ENCODE measurements around the gene FABP3.

Gene FABP3

DNA sequence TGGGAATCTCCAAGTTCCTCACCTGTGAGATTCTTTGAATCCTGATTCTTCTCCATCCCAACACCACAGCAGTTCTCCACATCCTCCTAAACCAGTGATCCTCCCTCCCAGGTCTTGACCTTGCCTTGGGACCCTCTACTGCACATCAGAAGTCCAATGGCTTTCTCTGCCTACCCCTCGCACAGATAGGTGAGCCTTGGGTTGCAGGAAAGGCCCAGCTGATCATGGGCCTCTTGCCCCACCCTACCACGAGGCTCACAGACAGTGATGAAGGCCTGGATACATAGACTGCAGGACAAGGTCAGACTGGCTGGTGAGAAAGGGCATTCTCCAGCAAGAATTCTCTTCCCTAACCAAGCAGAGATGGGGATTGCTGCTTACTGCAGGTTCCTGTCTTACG, 825 bp downstream of the FABP3 start:
- no peak overlapping the region for H3K4me3 ChIP-seq (ENCODE audit: low read length)
- no peak for TF ChIP-seq ZNF274 (IDR thresholded peaks at IDR 0.05; ENCODE audit: low read depth, low read length)

DNA sequence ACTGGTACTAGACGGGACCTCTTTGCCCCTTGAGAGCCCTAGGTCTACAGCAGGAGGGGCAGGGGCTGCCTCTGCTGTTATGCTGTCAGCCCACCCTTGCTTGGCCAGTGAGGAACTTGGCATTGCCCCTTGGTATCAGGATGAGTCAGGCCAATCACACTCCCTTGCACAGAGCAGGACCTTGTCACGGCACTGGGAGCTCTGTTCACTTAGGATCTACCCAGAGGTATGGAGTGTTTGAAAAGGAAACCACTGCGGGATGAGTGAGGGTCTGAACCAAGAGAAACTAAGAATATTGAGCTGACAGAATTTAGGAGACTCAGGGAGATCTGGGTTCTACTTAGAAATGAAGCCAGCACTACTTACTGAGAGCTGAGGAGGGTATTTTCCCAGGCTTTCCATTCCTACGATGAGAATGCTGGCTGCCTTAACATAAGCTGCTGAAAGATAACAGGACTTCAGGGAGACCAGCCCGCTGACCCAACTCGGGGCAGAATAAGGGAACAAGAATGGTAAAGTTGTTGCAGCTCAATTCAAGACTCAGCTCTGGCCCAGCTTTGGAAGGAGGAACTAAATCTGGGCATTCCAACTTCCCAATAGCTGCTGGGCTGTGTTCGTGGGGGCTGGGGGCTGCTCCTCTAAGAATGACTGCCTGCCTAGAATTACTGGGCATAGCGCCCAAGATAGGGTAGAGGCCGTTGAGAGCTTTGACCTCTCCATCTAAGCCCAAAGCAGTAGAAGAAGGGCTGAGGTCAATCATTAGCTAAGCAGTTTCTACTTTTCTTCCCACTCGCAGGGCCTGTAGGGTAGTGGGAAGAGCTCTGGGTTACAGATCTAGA, 1.5 kb downstream of the FABP3 start:
- no peak overlapping the region for H3K4me3 ChIP-seq (ENCODE audit: low read length)
- no peak for TF ChIP-seq ZNF274 (IDR thresholded peaks at IDR 0.05; ENCODE audit: low read depth, low read length)

DNA sequence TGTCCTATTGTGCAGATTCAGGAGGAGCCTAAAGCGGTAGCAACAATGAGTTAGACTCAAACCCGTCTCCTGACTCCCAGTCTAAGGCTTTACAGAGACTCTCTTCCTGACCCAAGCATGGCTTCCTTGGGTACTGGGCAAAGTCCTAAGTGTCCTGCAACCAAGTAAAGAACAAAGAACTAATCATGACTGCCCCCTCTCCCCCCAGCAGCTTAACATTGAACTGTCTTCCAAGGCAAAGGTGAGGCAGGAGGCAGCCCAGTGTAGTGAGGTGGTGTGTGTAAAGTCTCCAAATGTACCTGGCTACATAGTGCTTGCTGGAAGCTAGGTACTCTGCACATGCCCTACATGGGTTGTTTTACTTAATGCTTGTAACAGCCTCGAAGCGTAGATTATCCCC, 2.3 kb downstream of the FABP3 start:
- TF ChIP-seq ZNF274 (IDR thresholded peaks at IDR 0.05; ENCODE audit: low read depth, low read length), result no peak
- H3K4me3 ChIP-seq (ENCODE audit: low read length), result no peak overlapping the region

DNA sequence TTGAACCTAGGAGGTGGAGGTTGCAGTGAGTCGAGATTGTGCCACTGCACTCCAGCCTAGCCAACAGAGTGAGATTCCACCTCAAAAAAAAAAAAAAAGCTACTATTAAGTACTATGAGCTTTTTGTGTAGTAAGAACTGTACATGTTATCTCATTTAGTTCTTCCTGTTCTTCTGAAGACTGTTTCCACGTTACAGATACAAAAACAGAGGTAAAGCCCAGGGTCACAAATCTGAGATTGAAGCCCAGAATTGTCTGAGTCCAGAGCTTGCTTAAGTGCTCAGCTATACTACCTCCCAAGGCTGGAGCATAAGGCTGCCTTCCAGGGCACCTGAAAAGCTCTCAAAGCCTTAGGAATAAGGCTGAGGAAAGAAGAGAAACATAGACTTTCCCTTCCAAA, 2.9 kb downstream of the FABP3 start:
- TF ChIP-seq ZNF274 (IDR thresholded peaks at IDR 0.05; ENCODE audit: low read depth, low read length), result no peak
- H3K4me3 ChIP-seq (ENCODE audit: low read length), result no peak overlapping the region

DNA sequence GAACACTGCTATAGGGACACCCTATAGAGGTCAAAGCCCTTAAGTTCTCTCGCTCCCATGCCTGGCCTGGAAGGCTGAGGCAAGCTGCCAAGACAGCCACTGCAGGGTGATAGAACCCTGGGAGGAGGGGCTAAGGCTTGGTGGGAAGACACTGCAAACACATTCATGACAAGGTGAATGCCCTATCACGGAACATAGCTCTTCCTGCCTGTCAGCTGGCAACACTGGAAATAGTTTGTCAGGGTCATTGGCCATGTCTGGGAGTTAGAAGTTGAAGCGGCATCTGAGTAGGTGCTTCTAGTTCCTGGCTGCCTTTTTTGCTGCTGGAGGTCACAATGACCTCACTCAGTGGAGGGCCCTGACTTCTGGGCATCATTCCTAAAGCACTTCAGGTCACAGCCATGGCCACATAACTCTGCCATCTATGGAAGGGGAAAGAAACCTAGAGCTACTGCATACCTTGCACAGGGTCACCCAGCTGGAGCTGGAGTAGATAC, 4.2 kb downstream of the FABP3 start:
- TF ChIP-seq ZNF274 (IDR thresholded peaks at IDR 0.05; ENCODE audit: low read depth, low read length), result no peak
- H3K4me3 ChIP-seq (ENCODE audit: low read length), result no peak overlapping the region

DNA sequence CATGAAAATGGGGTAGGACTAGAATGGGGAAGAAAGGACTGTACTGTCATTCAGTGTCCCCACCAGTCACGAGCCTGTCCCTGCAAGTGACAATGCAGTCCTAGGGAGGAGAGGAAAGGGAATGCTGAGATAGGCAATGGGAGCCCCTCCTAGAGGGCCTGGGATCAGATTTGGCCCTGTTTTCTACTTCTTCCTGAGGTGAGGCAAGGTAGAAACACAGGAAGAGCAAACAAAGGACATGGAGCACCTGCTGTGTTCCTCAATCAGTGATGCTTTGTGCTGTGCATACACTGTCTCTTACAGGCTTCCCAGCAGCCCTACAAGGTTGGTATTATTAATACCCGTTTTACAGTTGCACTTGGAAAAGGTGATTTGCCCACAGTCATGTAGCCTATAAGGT, 6.1 kb downstream of the FABP3 start:
- no peak for TF ChIP-seq ZNF274 (IDR thresholded peaks at IDR 0.05; ENCODE audit: low read depth, low read length)

DNA sequence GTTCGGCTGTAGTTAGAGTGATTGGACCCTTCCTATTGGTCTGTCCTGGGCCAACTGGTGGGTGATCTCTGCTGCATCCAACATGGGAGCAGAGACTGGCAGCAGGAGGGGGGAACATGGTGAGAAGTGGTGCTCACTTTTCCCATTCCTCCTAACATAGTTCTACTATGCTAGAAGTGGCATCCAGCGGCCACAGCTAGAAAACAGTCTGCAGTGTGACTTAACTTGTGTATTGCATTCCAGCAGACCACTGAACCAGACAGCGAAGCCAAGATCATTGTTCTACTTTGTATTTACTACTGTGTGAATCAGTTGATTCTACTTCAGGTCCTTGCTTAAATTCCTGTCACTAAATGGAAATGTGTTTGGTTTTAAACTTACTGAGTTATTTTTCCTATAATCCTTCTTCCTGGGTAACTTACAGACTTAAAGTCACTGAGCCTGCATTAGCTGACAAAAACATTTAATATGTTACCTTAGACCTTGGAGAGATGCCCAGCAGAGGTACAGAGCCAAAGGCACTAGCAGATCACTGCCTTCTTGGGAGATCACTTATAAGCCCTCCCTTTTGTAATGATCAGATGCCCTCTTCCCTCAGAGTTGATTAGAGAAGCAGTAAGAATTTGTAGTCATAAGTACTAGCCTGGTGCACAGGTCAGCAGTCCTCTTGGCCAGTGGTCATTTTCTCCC, 8.2 kb downstream of the FABP3 start:
- no peak overlapping the region for H3K4me3 ChIP-seq (ENCODE audit: low read length)
- no peak for TF ChIP-seq ZNF274 (IDR thresholded peaks at IDR 0.05; ENCODE audit: low read depth, low read length)

More for the DNA sequence above, 6.1 kb downstream of the FABP3 start:
- H3K4me3 ChIP-seq (ENCODE audit: low read length), result no peak overlapping the region

DNA sequence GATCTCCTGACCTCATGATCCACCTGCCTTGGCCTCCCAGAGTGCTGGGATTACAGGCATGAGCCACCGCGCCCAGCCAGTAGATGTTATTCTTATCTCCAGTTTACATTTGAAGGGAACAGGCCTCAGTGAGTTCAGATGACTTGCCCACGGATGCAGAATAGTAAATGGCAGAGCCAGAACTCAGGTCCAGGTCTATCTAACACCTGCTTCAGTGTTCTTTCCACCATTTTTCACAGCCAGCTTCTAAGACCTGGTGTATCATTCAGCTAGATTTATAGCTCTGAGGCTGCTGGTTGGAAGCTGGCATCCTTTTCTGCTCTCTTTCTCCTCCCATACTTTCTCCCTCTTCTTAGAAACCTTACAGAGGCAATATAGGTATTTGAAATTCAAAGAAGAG, 10.8 kb downstream of the FABP3 start:
- no peak overlapping the region for H3K4me3 ChIP-seq (ENCODE audit: low read length)
- TF ChIP-seq ZNF274 (IDR thresholded peaks at IDR 0.05; ENCODE audit: low read depth, low read length), result no peak

DNA sequence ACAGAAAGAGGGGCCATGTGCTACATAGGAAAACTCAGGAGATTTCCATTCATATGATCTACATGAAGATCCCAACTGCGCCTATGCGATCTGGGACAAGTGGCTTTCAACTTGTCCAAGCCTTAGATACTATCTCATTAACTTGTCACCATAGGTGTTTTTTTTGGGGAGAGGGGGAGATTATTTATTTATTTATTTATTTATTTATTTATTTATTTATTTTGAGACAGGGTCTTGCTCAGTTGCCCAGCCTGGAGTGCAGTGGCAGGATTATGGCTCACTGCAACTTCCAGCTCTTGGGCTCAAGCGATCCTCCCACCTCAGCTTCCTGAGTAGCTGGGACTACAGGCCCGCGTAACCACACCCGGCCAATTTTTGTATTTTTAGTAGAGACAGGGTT, 11.3 kb downstream of the FABP3 start:
- TF ChIP-seq ZNF274 (IDR thresholded peaks at IDR 0.05; ENCODE audit: low read depth, low read length), result no peak
- H3K4me3 ChIP-seq (ENCODE audit: low read length), result no peak overlapping the region

DNA sequence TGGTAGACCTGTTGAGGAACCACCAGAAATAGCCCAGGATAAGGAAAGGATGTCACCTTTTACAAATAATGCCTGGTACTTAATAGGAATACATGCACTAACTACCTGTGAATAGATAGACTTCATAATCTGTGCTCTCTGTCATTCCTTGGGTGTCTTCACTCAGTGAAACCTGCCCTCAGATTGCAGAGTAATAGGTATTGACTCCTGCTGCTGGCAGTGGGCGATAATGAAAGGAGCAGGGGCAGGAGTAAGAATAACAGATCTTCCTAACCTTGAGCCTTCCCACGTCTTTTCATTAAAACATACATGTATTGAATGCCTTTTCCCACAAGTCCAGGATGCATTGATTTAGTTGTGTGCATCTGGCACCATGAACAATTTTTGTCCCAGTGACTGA, 16.4 kb downstream of the FABP3 start:
- TF ChIP-seq ZNF274 (IDR thresholded peaks at IDR 0.05; ENCODE audit: low read depth, low read length), result no peak
- H3K4me3 ChIP-seq (ENCODE audit: low read length), result no peak overlapping the region

DNA sequence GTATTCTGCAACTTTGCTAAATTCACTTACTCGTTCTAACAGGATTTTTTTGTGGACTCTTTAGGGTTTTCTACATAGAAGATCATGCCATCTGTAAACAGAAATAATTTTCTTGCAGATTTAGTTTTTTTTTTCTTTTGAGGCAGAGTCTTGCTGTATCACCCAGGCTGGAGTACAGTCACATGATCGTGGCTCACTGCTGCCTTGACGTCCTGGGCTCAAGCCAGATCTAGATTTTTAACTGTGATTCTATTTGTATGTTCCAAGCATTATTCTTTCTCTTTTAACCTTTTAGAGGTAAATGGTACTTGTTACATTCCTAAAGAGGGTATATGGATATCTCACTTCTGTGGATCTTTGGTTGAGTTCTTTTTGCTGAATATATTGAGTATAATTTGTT, 18.6 kb downstream of the FABP3 start:
- H3K4me3 ChIP-seq (ENCODE audit: low read length), result no peak overlapping the region
- TF ChIP-seq ZNF274 (IDR thresholded peaks at IDR 0.05; ENCODE audit: low read depth, low read length), result no peak

DNA sequence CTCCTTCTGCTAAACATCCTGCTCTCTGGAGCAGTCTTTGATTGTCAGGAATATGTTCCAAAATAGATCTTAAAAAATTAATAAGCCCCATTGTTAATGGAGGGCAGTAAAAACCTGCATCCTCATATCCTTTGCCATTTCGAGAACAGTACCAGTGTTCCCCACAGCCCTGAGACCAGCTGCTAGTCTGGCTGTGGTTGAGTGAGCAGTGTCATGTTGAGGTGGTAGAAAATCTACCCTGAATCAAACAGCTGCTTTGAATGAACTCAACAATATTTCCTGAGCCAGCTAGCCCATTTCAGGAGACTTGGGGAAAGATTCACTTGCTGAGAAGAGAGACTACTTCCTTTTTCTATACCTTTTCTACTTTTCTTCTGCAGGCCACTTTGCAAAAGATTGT, 24.4 kb downstream of the FABP3 start:
- H3K4me3 ChIP-seq (ENCODE audit: low read length), result no peak overlapping the region
- no peak for TF ChIP-seq ZNF274 (IDR thresholded peaks at IDR 0.05; ENCODE audit: low read depth, low read length)

DNA sequence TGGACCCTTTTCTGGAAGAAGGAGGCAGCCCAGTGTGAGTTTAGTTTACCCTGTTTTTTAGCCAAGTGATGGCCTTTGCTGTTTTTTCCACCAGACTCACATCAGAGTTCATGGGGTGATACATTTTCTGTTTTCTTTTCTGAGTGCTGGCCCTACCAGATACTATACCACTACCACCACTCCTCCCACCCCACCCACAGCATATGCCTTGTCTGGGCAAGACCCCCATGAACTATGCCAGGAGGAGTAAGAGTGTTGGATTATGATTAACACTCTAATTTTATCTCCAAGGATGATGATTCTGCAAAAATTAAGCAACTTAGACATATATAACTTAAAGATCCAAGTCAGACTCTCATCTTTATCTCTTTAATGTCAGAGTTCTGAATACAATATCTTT, 26.1 kb downstream of the FABP3 start:
- TF ChIP-seq ZNF274 (IDR thresholded peaks at IDR 0.05; ENCODE audit: low read depth, low read length), result no peak
- H3K4me3 ChIP-seq (ENCODE audit: low read length), result no peak overlapping the region

DNA sequence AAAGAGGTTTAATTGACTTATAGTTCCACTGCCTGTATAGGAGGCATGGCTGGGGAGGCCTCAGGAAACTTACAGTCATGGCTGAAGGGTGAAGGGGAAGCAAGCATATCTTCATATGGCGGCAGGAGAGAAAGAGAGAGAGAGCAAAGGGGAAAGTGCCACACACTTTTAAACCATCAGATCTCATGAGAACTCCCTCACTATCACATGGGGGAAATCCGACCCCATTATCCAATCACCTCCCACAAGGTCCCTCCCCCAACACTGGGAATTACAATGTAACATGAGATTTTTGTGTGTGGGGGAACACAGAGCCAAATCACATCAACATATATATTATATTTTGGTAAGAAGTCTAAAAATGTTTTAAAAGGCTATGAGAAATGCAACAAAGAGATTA, 27.2 kb downstream of the FABP3 start:
- no peak overlapping the region for H3K4me3 ChIP-seq (ENCODE audit: low read length)
- TF ChIP-seq ZNF274 (IDR thresholded peaks at IDR 0.05; ENCODE audit: low read depth, low read length), result no peak

DNA sequence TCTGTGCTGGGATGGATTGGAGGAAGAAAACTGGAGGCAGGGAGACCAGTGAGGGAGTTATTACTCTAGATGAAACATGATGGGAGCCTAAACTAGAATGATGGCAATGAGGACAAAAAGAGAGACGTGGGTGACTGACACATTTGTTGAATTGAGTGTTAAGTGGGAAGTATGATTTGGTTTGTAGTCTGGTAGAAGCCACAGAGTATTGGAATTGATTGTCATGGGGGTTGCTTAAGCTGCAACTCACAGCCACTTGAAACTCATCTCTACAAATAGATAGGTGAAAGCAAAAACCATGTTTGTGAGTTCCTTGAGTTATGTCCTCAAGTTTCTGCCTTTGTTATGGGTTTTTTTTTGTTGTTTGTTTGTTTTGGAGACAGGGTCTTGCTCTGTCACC, 28.4 kb downstream of the FABP3 start:
- no peak for TF ChIP-seq ZNF274 (IDR thresholded peaks at IDR 0.05; ENCODE audit: low read depth, low read length)
- H3K4me3 ChIP-seq (ENCODE audit: low read length), result no peak overlapping the region
